RWPE1 (cell line): Measurements from ENCODE around the gene TMEM174.

Experiments
- CTCF ChIA-PET: fragments of 350-600 bp; sonication (Branson Sonifier 250); formaldehyde crosslinking; extraction: SDS; loops from one replicate; lab custom pipeline; 2021; lab: Yijun Ruan, JAX
- POLR2A ChIA-PET: fragments of 400-600 bp; formaldehyde crosslinking; extraction: SDS; loops from one replicate; lab custom pipeline; 2020; ENCODE audit warnings: antibody characterized with exemption; ENCODE audit not compliant: low non-redundant PET; lab: Yijun Ruan, JAX
- DNase-seq: peaks from one replicate; pipeline ENCODE4 v3.0.0; 2012; ENCODE audit warnings: low spot score
- H3K27ac ChIP-seq: fragments of 450-650 bp; 2 replicates; pipeline ENCODE4 v1.5.1; 2017
- CTCF ChIP-seq: fragments of 450-650 bp; conservative IDR thresholded peaks from 2 replicates; pipeline ENCODE4 v1.5.1; 2017; ENCODE audit warnings: low read depth, mild to moderate bottlenecking

Gene TMEM174

GRCh38 chr5:73193592-73193991, 20.6 kb downstream of the TMEM174 start:
- ChIA-PET CTCF (no interaction called here), POLR2A (no interaction called here)
- DNase-seq = no peak
- TF ChIP-seq CTCF = no peak
- no peak overlapping the region for H3K27ac ChIP-seq

GRCh38 chr5:73196201-73196600, 23.2 kb downstream of the TMEM174 start:
- no peak overlapping the region for H3K27ac ChIP-seq
- no peak for TF ChIP-seq CTCF
- no peak for DNase-seq
- ChIA-PET CTCF (interaction anchor here (0.6 kb wide), 1 partner anchor 255 kb away, joined by 3 read pairs; no protein-coding TSS in a partner anchor), POLR2A (no interaction called here)

GRCh38 chr5:73197637-73198257, 24.8 kb downstream of the TMEM174 start:
- H3K27ac ChIP-seq = no peak overlapping the region
- TF ChIP-seq CTCF = no peak
- CTCF ChIA-PET = interaction anchor here (0.5 kb wide), 1 partner anchor 481 kb away, joined by 3 read pairs; no protein-coding TSS in a partner anchor
- POLR2A ChIA-PET = no interaction called here
- no peak for DNase-seq

- H3K27ac ChIP-seq = no peak overlapping the region
- TF ChIP-seq CTCF = no peak
- POLR2A ChIA-PET = no interaction called here
- no peak for DNase-seq
- CTCF ChIA-PET = interaction anchor here (0.6 to 0.7 kb wide), 2 partner anchors 277 to 1239 kb away, joined by 3 read pairs; no protein-coding TSS in a partner anchor
Measured at GRCh38 chr5:73198833-73199592, 26.0 kb downstream of the TMEM174 start.

- H3K27ac ChIP-seq = no peak overlapping the region
- no peak for DNase-seq
- ChIA-PET CTCF (interaction anchor here (0.6 to 0.7 kb wide), 2 partner anchors 51 to 278 kb away, joined by 3 read pairs; no protein-coding TSS in a partner anchor), POLR2A (no interaction called here)
- TF ChIP-seq CTCF = no peak
Measured at GRCh38 chr5:73199671-73200070, 26.7 kb downstream of the TMEM174 start.

GRCh38 chr5:73201547-73202513, 28.8 kb downstream of the TMEM174 start:
- ChIA-PET CTCF (interaction anchor here (0.5 to 3.8 kb wide), 32 partner anchors 9 to 413 kb away, joined by 3 to 27 read pairs (median 4); partner anchors contain the start of gene FCHO2), POLR2A (interaction anchor here (0.6 kb wide), 1 partner anchor 266 kb away, joined by 4 read pairs; no protein-coding TSS in a partner anchor)
- DNase-seq = peak; percentile 94
- H3K27ac ChIP-seq = no peak overlapping the region
- TF ChIP-seq CTCF = peak; percentile 91
